HepG2 (cell line): ENCODE data around the gene FITM1. TPM values are rescaled to one million over a fixed set of nuclear protein-coding genes. Genes with fewer than 3 reads are reported as not detected.

Source experiments
- AGO1 ChIP-seq: fragments of 200-400 bp; formaldehyde crosslinking; IDR thresholded peaks from 2 replicates; pipeline ENCODE4 v1.6.1; 2017; ENCODE audit warnings: mild to moderate bottlenecking, low read depth, low read length, moderate library complexity; ENCODE audit not compliant: poor library complexity, severe bottlenecking
- CTCF ChIP-seq: sonication (generic); formaldehyde crosslinking; IDR thresholded peaks from 2 replicates; pipeline ENCODE4 v1.5.0; 2020; ENCODE audit warnings: mild to moderate bottlenecking, missing genetic modification reagents, moderate library complexity
- NCOA2 ChIP-seq: sonication (generic); formaldehyde crosslinking; IDR thresholded peaks from 2 replicates; pipeline ENCODE4 v1.8.0; 2022; ENCODE audit warnings: inconsistent platforms
- REPIN1 ChIP-seq: sonication (generic); formaldehyde crosslinking; IDR thresholded peaks from 2 replicates; pipeline ENCODE4 v1.8.0; 2022; ENCODE audit warnings: missing genetic modification reagents, low read depth, mild to moderate bottlenecking, borderline replicate concordance
- RXRA ChIP-seq: sonication (generic); formaldehyde crosslinking; IDR thresholded peaks from 2 replicates; pipeline ENCODE4 v1.5.1; 2020; ENCODE audit warnings: missing genetic modification reagents
- TFAP4 ChIP-seq: sonication (generic); IDR thresholded peaks from 2 replicates; pipeline ENCODE4 v1.6.1; 2016; ENCODE audit warnings: low read depth, borderline replicate concordance
- TFE3 ChIP-seq: IDR thresholded peaks from 2 replicates; pipeline ENCODE4 v1.6.1; 2016
- ZNF282 ChIP-seq: fragments of 450-650 bp; IDR thresholded peaks from 2 replicates; pipeline ENCODE4 v1.6.1; 2018; ENCODE audit not compliant: partially characterized antibody
- ZNF484 ChIP-seq: sonication (generic); formaldehyde crosslinking; IDR thresholded peaks from 2 replicates; pipeline ENCODE4 v1.5.1; 2020; ENCODE audit warnings: mild to moderate bottlenecking, low read depth, missing genetic modification reagents, borderline replicate concordance
- ZNF646 ChIP-seq: sonication (generic); formaldehyde crosslinking; IDR thresholded peaks from 2 replicates; pipeline ENCODE4 v1.9.0; 2021; ENCODE audit warnings: mild to moderate bottlenecking, missing genetic modification reagents
- polyA plus RNA-seq, 8 experiments: library from polyadenylated mRNA; depleted of rRNA in 3 of 8; stranded (reverse) in 7 of 8; unstranded in 1 of 8; fragments of >200 nt; fragmentation: Illumina TruSeq in 4 of 8; extraction: Trizol in 4 of 8; gene quantifications; 2 replicates each; pipeline versions ENCODE4 v1.2.1 to v1.2.3, GENCODE V29; 2011 to 2016; ENCODE audit warnings: low read depth in 4 of 8, missing spikeins in 1 of 8, mixed read lengths in 1 of 8; ENCODE audit not compliant: insufficient read depth in 1 of 8
- total RNA-seq, 5 experiments: library from RNA; depleted of rRNA; stranded (reverse); fragments of >200 nt; fragmentation: Illumina TruSeq; extraction: Trizol; gene quantifications; 2 replicates each; pipeline ENCODE4 v1.2.3, GENCODE V29; 2016; ENCODE audit warnings: low read depth in 1 of 5
- TF ChIP-seq, protein P1 (sequence below): sonication (generic); formaldehyde crosslinking; IDR thresholded peaks from 2 replicates; pipeline ENCODE4 v1.5.0; 2020; ENCODE audit warnings: missing genetic modification reagents
- TF ChIP-seq, protein P2 (sequence below): sonication (generic); formaldehyde crosslinking; IDR thresholded peaks from 2 replicates; pipeline ENCODE4 v1.5.0; 2020; ENCODE audit warnings: missing genetic modification reagents
- TF ChIP-seq, protein P3 (sequence below): sonication (generic); formaldehyde crosslinking; IDR thresholded peaks from 2 replicates; pipeline ENCODE4 v1.4.0; 2020; ENCODE audit warnings: missing genetic modification reagents

Gene FITM1
- total and polyA plus RNA-seq, 2 of the 13 experiments (the other 11 are each of a cell fraction or from before 2014, with no cell fraction given), result 2.7 to 5.8 TPM

DNA sequence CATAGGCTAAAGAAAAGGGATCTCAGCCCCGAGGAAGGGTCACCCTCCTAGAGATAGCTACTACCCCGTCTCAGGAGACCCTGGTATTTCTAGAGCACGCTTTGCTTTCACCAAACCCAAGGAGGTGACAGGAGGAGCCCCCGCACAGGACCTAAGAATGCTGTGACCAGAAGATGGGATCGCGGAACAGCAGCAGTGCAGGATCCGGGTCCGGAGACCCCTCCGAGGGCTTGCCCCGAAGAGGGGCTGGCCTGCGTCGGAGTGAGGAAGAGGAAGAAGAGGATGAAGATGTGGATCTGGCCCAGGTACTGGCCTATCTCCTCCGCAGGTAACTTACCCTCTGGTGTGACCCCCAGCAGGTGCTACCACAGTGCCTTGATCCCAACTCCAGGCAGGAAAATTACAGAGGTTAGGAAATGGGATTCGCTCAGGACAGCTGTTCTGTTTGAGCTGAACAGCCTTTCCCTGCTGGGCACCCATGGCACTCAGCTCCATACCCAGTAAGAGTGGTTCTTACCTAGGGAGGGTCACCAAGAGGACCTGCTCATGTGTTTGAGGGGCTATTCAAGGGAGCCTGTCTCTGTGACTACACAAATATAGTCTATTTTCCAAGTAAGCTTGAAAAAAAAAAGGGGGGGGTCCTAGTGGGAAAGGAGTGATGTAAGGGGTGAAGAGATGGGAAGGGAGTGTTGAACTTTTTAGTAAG is 14.9 kb upstream of the FITM1 start (continued):
- 0 out of 2 replicates have a peak, but pooled peaks have one; percentile 10 for TF ChIP-seq CTCF
- TF ChIP-seq ZNF282, result no peak
- no peak for TF ChIP-seq REPIN1 (CRISPR knock-in tag)
- TF ChIP-seq RXRA, result no peak
- TF ChIP-seq, protein P1, sequence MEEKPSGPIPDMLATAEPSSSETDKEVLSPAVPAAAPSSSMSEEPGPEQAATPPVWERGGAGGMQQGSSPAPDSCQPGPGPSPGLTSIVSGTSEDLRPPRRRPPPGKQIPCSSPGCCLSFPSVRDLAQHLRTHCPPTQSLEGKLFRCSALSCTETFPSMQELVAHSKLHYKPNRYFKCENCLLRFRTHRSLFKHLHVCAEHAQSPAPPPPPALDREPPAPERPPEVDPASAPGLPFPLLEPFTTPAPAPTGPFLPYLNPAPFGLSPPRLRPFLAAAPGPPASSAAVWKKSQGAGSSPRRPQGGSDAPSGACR, result no peak
- peak; percentile 57; the same call in 1 of the 2 replicates for TF ChIP-seq TFAP4
- TF ChIP-seq, protein P2, sequence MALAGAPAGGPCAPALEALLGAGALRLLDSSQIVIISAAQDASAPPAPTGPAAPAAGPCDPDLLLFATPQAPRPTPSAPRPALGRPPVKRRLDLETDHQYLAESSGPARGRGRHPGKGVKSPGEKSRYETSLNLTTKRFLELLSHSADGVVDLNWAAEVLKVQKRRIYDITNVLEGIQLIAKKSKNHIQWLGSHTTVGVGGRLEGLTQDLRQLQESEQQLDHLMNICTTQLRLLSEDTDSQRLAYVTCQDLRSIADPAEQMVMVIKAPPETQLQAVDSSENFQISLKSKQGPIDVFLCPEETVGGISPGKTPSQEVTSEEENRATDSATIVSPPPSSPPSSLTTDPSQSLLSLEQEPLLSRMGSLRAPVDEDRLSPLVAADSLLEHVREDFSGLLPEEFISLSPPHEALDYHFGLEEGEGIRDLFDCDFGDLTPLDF (CRISPR knock-in tag), result no peak
- TF ChIP-seq AGO1, result no peak
- TF ChIP-seq ZNF484 (CRISPR knock-in tag), result no peak
- TF ChIP-seq TFE3 (CRISPR knock-in tag), result no peak
- TF ChIP-seq, protein P3, sequence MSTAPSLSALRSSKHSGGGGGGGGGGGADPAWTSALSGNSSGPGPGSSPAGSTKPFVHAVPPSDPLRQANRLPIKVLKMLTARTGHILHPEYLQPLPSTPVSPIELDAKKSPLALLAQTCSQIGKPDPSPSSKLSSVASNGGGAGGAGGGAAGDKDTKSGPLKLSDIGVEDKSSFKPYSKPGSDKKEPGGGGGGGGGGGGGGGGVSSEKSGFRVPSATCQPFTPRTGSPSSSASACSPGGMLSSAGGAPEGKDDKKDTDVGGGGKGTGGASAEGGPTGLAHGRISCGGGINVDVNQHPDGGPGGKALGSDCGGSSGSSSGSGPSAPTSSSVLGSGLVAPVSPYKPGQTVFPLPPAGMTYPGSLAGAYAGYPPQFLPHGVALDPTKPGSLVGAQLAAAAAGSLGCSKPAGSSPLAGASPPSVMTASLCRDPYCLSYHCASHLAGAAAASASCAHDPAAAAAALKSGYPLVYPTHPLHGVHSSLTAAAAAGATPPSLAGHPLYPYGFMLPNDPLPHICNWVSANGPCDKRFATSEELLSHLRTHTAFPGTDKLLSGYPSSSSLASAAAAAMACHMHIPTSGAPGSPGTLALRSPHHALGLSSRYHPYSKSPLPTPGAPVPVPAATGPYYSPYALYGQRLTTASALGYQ (CRISPR knock-in tag), result 0 out of 2 replicates have a peak, but pooled peaks have one; percentile 47
- no peak for TF ChIP-seq ZNF646 (CRISPR knock-in tag)
- 0 out of 2 replicates have a peak, but pooled peaks have one; percentile 6 for TF ChIP-seq NCOA2
